Trophoblast cell (in vitro differentiated cells and primary cell): ENCODE results near the gene SNX14.

Experiments used
- DNase-seq, 2 donors: peaks; one replicate each; pipeline ENCODE4 v3.0.0-alpha.2; 2016
- H2AFZ ChIP-seq: 2 replicates; pipeline ENCODE4 v1.6.1; 2013; ENCODE audit warnings: low read length, moderate library complexity, mild to moderate bottlenecking; ENCODE audit not compliant: insufficient read depth, poor library complexity
- H2AK5ac ChIP-seq: 2 replicates; pipeline ENCODE4 v1.6.1; 2013; ENCODE audit warnings: mild to moderate bottlenecking, low read length
- H2BK120ac ChIP-seq: 2 replicates; pipeline ENCODE4 v1.6.1; 2013; ENCODE audit warnings: low read length, mild to moderate bottlenecking, moderate library complexity; ENCODE audit not compliant: insufficient read depth, poor library complexity
- H2BK12ac ChIP-seq: 2 replicates; pipeline ENCODE4 v1.6.1; 2013; ENCODE audit warnings: mild to moderate bottlenecking, low read length, moderate library complexity
- H2BK5ac ChIP-seq: 2 replicates; pipeline ENCODE4 v1.6.1; 2013; ENCODE audit warnings: low read length, low read depth, moderate library complexity, mild to moderate bottlenecking; ENCODE audit not compliant: poor library complexity
- H3K14ac ChIP-seq: 2 replicates; pipeline ENCODE4 v1.6.1; 2013; ENCODE audit warnings: mild to moderate bottlenecking, low read length
- H3K18ac ChIP-seq: 2 replicates; pipeline ENCODE4 v1.6.1; 2013; ENCODE audit warnings: mild to moderate bottlenecking, low read length
- H3K23ac ChIP-seq: 2 replicates; pipeline ENCODE4 v1.6.1; 2013; ENCODE audit warnings: low read length
- H3K27ac ChIP-seq: 2 replicates; pipeline ENCODE4 v1.5.1; 2013; ENCODE audit warnings: low read depth, mild to moderate bottlenecking, inconsistent platforms, low read length, moderate library complexity
- H3K27me3 ChIP-seq: 2 replicates; pipeline ENCODE4 v1.6.1; 2013; ENCODE audit warnings: inconsistent platforms, mild to moderate bottlenecking, low read length, moderate library complexity; ENCODE audit not compliant: insufficient read depth
- H3K36me3 ChIP-seq, 2 experiments: 1 replicate in 1 of 2; 2 replicates in 1 of 2; pipeline ENCODE4 v1.6.1; 2013; ENCODE audit warnings: low read length in 2 of 2, mild to moderate bottlenecking in 2 of 2, moderate library complexity in 1 of 2; ENCODE audit not compliant: insufficient read depth in 2 of 2, control insufficient read depth in 1 of 2
- H3K4ac ChIP-seq: 2 replicates; pipeline ENCODE4 v1.6.1; 2013; ENCODE audit warnings: low read depth, mild to moderate bottlenecking, low read length, moderate library complexity
- H3K4me1 ChIP-seq, 2 experiments: 1 replicate in 1 of 2; 2 replicates in 1 of 2; pipeline ENCODE4 v1.6.1; 2013; ENCODE audit warnings: low read length in 2 of 2, mild to moderate bottlenecking in 2 of 2, moderate library complexity in 1 of 2; ENCODE audit not compliant: insufficient read depth in 2 of 2, control insufficient read depth in 1 of 2
- H3K4me2 ChIP-seq: 2 replicates; pipeline ENCODE4 v1.6.1; 2013; ENCODE audit warnings: inconsistent platforms, mild to moderate bottlenecking, low read length, moderate library complexity
- H3K4me3 ChIP-seq: 2 replicates; pipeline ENCODE4 v1.5.1; 2013; ENCODE audit warnings: mild to moderate bottlenecking, low read depth, low read length, inconsistent platforms
- H3K79me1 ChIP-seq: one replicate; pipeline ENCODE4 v1.6.1; 2013; ENCODE audit warnings: low read length
- H3K79me2 ChIP-seq: 2 replicates; pipeline ENCODE4 v1.6.1; 2013; ENCODE audit warnings: low read length, mild to moderate bottlenecking; ENCODE audit not compliant: control insufficient read depth, insufficient read depth, poor library complexity
- H3K9ac ChIP-seq: 2 replicates; pipeline ENCODE4 v1.6.1; 2013; ENCODE audit warnings: mild to moderate bottlenecking, low read length
- H3K9me3 ChIP-seq: 2 replicates; pipeline ENCODE4 v1.6.1; 2013; ENCODE audit warnings: low read depth, mild to moderate bottlenecking, control low read depth, inconsistent platforms, low read length; ENCODE audit not compliant: insufficient read depth
- H4K12ac ChIP-seq: 2 replicates; pipeline ENCODE4 v1.6.1; 2013; ENCODE audit warnings: low read depth, mild to moderate bottlenecking, low read length, moderate library complexity
- H4K8ac ChIP-seq: 2 replicates; pipeline ENCODE4 v1.6.1; 2013; ENCODE audit warnings: low read depth, mild to moderate bottlenecking, low read length, moderate library complexity
- H4K91ac ChIP-seq: one replicate; pipeline ENCODE4 v1.6.1; 2013; ENCODE audit warnings: low read depth, mild to moderate bottlenecking, low read length, moderate library complexity
- WGBS: extraction: QIAGEN DNeasy Blood & Tissue Kit; methylation state at CpG from one replicate; pipeline ENCODE4 v1.1.7; 2013; ENCODE audit warnings: missing lambda C conversion rate; ENCODE audit not compliant: insufficient read length, insufficient coverage; ENCODE audit errors: extremely low coverage; 5-methylcytosine and 5-hydroxymethylcytosine counted together

Gene SNX14

DNA sequence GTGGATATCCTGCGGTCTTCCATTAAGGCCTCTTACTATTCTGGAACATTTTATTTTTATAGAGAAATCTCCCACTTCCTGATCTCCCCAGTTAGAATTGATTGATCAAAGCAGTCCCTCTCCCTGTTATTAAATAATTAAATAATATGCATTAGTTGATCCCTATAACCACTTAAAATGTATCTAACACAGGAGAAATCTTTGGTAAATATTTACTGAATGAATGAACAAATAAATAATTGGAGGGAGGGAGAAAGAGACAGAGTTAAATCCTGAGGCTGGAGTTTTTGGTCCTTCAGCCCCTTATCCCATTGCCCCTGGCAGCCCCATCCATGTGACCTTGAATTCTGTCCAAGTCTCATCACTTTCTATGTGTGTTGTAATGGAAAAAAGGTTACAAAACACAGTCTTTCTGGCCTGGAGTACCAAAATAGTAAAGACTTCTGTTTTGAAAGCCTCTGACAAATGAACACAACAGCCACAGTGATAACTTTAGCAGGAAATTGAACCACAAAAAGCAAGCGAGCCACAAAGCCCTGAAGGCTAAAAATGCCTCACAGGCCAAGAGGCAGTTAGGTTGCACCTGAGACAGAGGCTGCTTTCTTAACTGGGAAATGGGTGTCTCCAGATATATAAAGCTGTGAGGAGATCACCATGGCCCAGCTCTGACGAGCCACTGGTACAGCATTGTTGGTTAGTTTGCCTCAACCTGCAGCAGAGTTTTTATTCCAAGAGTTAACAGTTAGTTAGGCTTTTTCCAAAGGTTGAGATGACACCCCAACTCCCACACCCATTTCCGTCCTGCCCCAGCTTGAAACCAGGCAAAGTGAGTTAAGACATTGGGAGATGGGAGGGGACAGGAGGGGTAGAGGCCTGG lies 132.5 kb downstream of the SNX14 start:
- Histone ChIP-seq H3K23ac (peak overlapping the region; percentile 18), H3K9ac (no peak overlapping the region), H3K4me1 (peaks cover 0 to 2% of the 10 kb centered on the region in 2 experiments), H2AK5ac (no peak overlapping the region), H3K79me2 (no peaks in the 10 kb centered on the region), H4K91ac (no peak overlapping the region), H3K79me1 (no peaks in the 10 kb centered on the region), H2BK120ac (no peak overlapping the region), H4K12ac (no peak overlapping the region), H3K18ac (no peak overlapping the region), H3K9me3 (peaks cover 2% of the 10 kb centered on the region), H3K14ac (no peak overlapping the region), H3K36me3 (no peaks in the 10 kb centered on the region), H2BK12ac (no peak overlapping the region), H3K27me3 (no peaks in the 10 kb centered on the region), H3K27ac (no peak overlapping the region), H3K4me2 (no peak overlapping the region), H4K8ac (no peak overlapping the region), H3K4ac (no peak overlapping the region), H2AFZ (no peak overlapping the region), H3K4me3 (no peak overlapping the region), H2BK5ac (no peak overlapping the region)
- WGBS = no CpG with 5 or more reads among the region's 4 CpGs
- no peak for DNase-seq

DNA sequence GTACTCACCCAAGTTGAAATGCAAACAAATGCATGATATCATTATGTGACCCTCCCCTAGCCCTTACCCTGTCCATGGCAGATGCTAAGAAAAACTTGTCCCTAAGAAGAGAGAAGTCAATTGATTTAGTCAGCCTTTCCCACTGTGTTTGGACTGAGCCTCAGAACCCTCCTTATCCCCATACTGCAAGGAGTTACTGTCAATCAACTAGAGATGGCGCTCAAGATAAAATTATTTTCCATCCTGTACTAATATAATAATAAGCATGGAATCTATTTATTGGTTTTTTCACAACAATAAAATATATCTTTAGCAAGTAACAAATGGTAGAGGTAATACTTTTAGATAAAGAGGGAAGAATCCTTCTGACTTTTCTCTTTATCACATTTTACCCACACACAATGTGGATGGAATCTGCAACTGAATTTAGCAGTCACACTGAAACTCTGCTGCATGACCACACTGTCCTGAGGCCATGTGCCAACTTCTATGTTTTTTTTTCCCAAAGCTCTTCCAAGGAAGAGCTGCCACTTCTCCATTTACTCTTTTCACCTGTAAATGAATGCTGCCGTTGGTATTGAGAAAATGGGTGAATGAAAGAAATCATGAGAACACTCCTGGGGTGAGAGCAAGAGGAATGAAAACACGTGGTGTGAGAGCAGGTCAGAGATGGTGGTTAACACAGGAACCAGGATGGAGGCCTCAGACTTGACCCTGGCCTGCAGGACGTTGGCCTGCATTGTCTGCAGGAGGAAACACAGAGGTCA lies 133.3 kb downstream of the SNX14 start:
- Histone ChIP-seq H3K4me2 (no peak overlapping the region), H3K4me3 (no peak overlapping the region), H2BK5ac (no peak overlapping the region), H2BK12ac (no peak overlapping the region), H2AK5ac (no peak overlapping the region), H2AFZ (no peak overlapping the region), H3K27ac (no peak overlapping the region), H3K9ac (no peak overlapping the region), H2BK120ac (no peak overlapping the region), H3K36me3 (no peaks in the 10 kb centered on the region), H4K12ac (no peak overlapping the region), H3K79me2 (no peaks in the 10 kb centered on the region), H3K23ac (no peak overlapping the region), H3K4ac (no peak overlapping the region), H3K79me1 (no peaks in the 10 kb centered on the region), H3K4me1 (peaks cover 0 to 2% of the 10 kb centered on the region in 2 experiments), H3K18ac (no peak overlapping the region), H4K91ac (no peak overlapping the region), H3K14ac (no peak overlapping the region), H3K27me3 (no peaks in the 10 kb centered on the region), H3K9me3 (peaks cover 2% of the 10 kb centered on the region), H4K8ac (no peak overlapping the region)
- DNase-seq = no peak
- WGBS = no CpG with 5 or more reads among the region's 4 CpGs

DNA sequence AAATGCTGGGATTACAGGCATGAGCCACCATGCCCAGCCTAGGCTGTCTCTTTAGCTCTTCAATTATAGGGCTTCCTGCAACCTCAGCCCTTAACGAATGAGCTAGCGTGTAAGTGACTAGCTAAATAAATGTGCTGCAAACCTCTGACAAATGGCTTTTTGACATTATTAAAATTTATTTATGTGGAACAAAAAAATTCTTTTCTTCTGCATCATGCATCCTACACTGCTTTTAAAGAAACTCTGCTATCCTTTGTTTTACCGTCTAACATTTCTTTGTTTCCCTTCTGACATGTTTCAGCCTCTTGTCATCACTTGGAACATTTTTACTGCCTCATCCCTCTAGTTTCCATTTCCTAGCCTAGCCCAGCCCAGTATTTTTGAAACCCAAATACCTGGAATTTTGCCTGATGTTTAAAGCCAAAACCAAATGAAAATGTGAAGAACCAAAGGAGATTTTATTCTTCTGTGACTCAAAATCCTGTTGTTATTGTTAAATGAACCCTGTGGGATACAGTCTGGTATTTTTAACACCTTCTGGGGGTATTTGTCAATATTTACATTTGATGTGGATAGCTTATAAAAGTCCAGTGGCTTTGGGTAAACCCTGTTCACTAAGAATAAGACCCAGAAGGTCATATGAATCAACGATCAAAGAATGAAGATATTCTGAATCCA lies 134.3 kb downstream of the SNX14 start:
- no peak overlapping the region for H3K4me3 ChIP-seq
- H2BK120ac ChIP-seq = no peak overlapping the region
- no peaks in the 10 kb centered on the region for H3K27me3 ChIP-seq
- no peak overlapping the region for H4K91ac ChIP-seq
- peaks cover 2% of the 10 kb centered on the region for H3K9me3 ChIP-seq
- no peak overlapping the region for H3K27ac ChIP-seq
- H3K4me2 ChIP-seq = no peak overlapping the region
- H3K18ac ChIP-seq = no peak overlapping the region
- DNase-seq = peak in 1 of 2 donors; percentile 12
- WGBS = no CpG with 5 or more reads among the region's 4 CpGs
- no peak overlapping the region for H2BK12ac ChIP-seq
- H3K9ac ChIP-seq = no peak overlapping the region
- H3K79me1 ChIP-seq = no peaks in the 10 kb centered on the region
- no peak overlapping the region for H2BK5ac ChIP-seq
- no peak overlapping the region for H2AK5ac ChIP-seq
- H4K8ac ChIP-seq = no peak overlapping the region
- no peaks in the 10 kb centered on the region for H3K36me3 ChIP-seq
- no peak overlapping the region for H3K14ac ChIP-seq
- H3K79me2 ChIP-seq = no peaks in the 10 kb centered on the region
- H2AFZ ChIP-seq = no peak overlapping the region
- no peak overlapping the region for H4K12ac ChIP-seq
- H3K4me1 ChIP-seq = peaks cover 0 to 2% of the 10 kb centered on the region in 2 experiments
- H3K23ac ChIP-seq = no peak overlapping the region
- H3K4ac ChIP-seq = no peak overlapping the region

DNA sequence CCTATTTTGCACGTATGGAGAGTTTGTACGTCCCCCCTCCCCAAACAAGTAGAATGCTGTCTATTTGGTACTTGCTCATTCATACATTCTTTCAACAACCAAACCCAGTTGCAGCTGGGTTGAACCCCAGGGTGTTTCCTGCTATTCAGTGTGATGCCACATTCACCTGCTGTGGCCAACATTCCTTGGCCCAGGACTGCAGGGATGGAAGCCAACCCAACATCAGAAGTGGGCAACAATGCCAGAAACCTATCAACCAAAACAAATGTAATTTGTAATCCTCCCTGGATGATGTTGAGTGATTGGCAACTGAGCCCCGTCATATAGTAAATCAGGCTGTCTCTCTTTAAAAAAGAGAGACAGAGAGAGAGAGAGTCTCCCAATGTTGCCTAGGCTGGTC lies 134.9 kb downstream of the SNX14 start:
- no peak overlapping the region for H2BK5ac ChIP-seq
- H4K8ac ChIP-seq = no peak overlapping the region
- H3K4me2 ChIP-seq = no peak overlapping the region
- peaks cover 0 to 2% of the 10 kb centered on the region in 2 experiments for H3K4me1 ChIP-seq
- no peak overlapping the region for H3K9ac ChIP-seq
- no CpG with 5 or more reads among the region's 3 CpGs for WGBS
- no peak overlapping the region for H3K23ac ChIP-seq
- no peak overlapping the region for H4K91ac ChIP-seq
- H2AFZ ChIP-seq = no peak overlapping the region
- DNase-seq = no peak
- no peak overlapping the region for H3K18ac ChIP-seq
- H3K14ac ChIP-seq = no peak overlapping the region
- H3K4ac ChIP-seq = no peak overlapping the region
- no peak overlapping the region for H3K4me3 ChIP-seq
- H3K9me3 ChIP-seq = peaks cover 2% of the 10 kb centered on the region
- H3K79me1 ChIP-seq = no peaks in the 10 kb centered on the region
- no peak overlapping the region for H2AK5ac ChIP-seq
- H3K36me3 ChIP-seq = no peaks in the 10 kb centered on the region
- H3K27ac ChIP-seq = no peak overlapping the region
- H4K12ac ChIP-seq = no peak overlapping the region
- H3K27me3 ChIP-seq = no peaks in the 10 kb centered on the region
- no peaks in the 10 kb centered on the region for H3K79me2 ChIP-seq
- no peak overlapping the region for H2BK120ac ChIP-seq
- no peak overlapping the region for H2BK12ac ChIP-seq
